MV-4-11 (cell line): ENCODE results near the gene NAT9.
A peak's percentile ranks its signal among the peaks of the same experiment; 100 is the strongest.

Source experiments
- DNase-seq: peaks from one replicate; lab custom pipeline; 2025; lab: John Stamatoyannopoulos, UW

NAT9 gene

DNA sequence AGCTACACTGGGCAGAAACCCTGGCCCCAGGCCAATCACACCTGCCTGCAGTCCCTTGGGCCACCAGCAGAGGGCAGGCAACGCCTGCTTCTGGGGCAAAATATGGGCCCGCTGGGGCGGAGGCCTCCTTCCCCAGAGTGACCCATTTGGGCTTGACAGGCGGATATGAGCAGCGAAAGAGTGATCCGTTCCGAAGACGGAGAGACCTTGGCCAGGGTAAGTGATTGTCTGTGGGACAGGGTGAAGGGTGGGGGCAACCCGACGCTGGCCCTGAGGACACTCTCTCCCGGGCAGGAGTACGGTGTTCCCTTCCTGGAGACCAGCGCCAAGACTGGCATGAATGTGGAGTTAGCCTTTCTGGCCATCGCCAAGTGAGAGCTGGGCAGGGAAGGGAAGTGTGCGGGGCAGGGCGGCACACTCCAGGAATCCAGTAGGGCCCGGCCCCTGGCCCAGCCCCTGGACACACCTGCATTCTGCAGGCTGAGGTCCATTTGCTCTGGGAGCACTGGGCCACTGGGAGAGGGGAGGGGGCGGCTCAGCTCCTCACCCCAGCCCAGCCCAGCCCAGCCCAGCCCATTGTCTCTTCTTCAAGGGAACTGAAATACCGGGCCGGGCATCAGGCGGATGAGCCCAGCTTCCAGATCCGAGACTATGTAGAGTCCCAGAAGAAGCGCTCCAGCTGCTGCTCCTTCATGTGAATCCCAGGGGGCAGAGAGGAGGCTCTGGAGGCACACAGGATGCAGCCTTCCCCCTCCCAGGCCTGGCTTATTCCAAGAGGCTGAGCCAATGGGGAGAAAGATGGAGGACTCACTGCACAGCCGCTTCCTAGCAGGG is 31.2 kb downstream of the NAT9 start:
- peak; percentile 62 for DNase-seq

DNA sequence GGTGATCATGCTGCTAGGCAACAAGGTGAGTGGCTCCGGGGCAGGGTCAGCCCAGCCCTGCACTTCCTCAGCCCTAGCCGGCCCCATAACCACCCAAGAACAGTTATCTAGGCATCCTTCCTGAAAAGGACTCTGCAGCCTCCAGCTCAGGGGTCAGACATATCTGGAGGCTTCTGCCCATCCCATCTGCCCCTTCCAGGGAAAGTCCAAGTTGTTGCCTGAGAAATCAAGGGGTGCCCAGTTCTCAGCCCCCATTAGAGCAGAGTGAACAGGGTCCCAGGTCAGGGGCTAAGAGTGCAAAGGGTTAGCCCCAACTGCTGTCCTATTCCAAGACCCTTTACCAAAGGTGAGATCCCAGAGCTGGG is 31.8 kb downstream of the NAT9 start:
- no peak for DNase-seq

DNA sequence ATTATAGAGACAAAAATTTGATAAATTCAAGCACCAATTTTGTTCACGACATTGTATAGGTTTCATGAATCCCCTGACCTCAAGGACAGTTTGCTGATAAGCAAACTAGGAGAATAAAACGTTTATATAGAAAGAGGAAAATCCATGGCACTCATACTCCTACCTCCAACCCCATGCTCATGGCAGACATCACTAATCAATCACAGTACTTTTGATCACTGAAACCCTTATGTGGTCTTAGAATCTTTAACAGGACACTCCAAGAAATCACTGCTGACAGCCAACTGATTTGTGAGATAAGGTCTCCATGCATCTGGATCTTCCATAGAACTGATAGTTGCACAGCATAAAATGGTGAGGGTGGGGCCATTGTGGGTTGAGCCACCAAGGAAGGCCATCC is 32.4 kb downstream of the NAT9 start:
- no peak for DNase-seq

DNA sequence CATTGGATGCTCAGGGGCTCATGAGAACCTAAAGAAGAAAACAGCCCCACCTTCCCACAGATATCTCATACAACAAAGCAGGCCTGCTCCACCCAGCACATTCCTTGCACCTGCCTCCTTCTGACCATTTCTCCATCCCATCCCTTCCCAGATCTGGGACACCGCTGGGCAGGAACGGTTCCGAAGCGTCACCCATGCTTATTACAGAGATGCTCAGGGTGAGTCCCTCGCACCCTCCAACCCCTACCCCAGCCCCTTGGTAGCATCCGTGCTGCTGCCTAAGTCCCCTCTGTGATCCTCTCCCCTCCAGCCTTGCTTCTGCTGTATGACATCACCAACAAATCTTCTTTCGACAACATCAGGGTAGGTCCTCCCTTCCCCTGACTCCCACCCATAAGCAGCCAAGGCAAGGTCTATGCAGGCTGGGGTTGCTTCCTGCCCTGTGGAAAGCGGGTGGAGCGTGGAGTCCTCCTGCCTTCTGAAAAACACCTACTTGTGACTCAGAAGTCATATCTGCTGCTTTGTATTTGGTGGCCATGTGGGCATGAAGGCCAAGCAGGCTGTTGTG is 33.1 kb downstream of the NAT9 start:
- DNase-seq, result no peak

DNA sequence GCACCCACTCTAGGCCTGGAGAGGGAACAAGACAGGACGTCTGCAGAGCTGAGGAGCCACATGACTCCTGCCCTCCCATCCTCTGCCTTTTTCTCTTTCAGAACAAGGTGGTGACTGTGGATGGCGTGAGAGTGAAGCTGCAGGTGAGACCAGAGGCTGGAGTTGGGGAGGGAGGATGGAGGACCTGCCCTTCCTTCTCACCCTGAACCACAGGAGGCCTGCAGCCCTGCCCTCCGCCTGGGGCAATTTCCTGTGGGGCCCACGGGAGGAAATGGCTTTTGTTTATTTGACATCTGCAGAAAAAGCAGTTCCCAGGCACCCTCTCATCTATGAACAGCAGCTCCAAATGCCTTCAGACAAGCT is 34.0 kb downstream of the NAT9 start:
- DNase-seq, result peak; percentile 81

DNA sequence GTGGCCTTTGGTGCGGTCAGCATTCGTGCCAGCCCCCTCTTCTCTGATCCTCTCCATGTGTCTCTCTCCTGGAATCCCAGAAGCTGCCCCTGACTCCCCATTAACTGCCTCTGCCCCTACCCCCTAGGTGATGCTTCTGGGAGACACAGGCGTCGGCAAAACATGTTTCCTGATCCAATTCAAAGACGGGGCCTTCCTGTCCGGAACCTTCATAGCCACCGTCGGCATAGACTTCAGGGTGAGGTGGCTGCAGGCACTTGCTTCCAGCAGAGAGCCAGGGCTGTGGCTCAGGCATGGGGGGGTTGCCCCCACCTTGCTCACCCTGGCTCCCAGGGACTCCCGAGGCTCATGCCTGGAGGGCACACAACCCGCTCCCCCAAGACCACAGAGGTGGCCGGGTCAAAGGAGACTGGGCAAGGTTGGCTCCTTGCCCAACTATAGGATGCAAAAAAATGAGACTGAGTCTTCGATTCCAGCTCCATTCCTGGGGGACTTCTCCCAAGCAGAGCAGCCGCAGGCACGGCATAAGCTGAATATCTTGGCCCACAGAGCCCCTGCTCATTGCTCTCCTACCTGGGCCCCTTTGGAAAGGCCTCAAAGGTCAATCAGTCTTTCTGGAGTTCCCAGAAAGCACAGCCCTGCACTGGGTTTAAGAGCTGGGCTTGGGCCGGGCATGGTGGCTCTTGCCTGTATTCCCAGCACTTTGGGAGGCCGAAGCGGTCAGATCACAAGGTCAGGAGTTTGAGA is 35.3 kb downstream of the NAT9 start:
- DNase-seq, result no peak

DNA sequence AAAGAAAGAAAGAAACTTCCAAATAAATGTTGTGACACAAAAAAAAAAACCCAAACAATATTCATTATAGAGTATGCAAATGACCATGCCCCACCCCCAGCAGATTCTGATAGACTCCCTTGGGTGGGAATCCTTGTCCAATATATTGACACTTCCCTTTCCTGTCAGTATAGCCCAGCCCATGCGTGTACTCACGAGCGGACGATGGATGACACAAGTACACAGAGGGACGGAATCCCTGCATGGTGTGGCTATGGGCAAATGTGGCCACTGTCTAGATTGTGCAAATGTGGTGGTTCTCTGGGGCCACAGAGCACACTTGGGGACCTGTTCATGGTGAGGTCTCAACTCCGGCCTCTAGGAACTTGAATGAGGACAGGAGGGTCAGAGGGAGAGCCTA is 36.0 kb downstream of the NAT9 start:
- no peak for DNase-seq

DNA sequence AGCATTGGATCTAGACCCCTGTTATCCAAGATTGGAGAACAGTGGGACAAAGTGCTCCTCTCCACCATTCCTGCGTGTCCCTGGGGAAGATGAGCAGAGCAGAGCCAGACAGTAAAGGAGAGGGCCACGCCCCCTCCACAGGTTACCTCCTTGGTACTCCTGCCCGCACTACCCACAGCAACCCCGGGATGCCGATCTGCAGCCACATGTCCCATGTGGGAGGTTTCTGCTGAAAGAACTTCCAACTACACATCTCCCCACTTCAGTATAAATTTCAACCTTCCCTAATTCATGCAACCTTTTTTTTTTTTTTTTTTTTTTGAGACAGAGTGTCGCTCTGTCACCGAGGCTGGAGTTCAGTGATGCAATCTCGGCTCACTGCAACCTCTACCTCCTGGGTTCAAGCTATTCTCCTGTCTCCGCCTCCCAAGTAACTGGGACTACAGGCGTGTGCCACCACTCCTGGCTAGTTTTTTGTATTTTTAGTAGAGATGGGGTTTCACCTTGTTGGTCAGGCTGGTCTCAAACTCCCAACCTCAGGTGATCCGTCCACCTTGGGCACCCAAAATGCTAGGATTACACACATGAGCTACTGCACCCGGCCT is 36.8 kb downstream of the NAT9 start:
- DNase-seq, result no peak

DNA sequence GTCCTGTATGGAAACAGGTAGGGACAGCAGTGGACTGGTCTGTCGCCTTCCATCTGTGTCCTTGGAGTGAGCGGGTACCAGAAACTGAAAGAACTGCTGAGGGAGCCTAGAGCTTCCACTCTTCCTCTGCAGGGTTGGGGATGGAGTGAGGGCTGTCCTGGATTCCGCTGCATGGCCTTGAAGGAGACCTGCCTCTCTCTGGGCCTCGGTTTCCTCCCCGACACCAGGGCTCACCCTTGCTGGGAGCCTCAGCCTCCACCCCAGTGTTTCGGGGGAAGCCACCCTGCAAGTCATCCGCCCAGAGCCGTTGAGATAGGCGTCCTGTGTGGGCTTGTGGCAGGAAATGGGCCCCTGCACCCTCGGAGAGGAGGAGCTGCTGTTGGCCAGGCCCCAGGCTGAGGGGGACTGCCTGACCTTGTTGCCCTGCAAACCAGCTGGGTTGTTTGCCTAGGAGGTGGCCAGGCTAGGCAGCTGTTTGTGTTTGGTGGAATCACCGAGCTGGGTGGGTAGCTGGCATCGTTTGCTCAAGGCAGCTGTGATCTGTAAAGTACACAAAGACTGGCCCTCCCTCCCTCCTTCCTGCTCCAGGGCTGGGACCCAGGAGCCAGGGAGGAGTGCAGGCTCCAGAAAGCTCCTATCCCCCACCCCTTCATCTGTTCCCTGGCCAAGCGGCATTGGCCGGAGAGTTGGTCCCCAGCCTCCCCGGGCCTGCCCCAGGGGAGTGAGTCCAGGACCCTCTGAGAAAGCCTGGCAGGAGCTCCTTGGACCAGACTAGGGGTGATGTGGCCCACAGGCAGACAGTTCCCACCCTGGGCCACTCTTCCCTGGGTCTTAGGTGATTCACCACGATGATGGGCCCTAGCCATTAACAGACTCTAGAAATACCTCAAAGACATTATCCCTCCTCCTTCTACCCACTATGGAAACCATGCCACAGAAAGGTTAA is 37.8 kb downstream of the NAT9 start:
- peak; percentile 87 for DNase-seq

DNA sequence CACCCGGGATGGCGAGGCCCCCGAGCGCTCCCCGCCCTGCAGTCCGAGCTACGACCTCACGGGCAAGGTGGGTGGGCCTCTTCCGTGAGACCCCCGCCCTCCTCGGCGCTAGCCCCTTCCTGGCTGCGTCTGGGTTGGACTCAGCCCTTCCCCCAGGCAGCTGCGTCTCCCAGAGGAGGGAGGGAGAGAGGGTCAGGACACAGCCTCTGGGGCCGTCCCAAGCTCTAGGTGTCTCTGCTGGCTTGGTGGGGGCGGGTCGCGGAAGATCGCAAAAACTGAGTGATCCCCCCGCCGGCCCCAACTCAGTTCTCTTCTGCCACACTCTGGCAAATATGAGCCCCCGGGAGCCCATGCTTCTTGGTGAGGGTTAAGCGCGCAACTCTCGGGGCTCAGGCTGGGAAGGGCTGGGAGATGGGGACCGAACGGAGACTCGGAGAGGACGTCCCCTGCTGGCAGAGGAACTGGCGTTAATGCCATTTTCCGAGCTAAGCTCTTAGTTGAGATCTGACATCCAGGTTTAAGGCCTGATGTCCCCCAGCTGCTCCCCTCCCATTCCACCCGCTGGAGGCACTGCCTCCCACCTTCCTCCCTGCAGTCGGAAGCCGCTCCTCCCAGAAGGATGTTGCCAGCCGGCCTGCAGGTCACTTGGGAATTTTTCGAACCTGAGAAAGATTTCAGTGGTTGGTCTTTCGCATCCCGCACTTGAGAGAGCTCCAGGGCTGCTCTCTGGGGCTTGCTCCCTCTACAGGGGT is 38.7 kb downstream of the NAT9 start:
- DNase-seq, result peak; percentile 65

DNA sequence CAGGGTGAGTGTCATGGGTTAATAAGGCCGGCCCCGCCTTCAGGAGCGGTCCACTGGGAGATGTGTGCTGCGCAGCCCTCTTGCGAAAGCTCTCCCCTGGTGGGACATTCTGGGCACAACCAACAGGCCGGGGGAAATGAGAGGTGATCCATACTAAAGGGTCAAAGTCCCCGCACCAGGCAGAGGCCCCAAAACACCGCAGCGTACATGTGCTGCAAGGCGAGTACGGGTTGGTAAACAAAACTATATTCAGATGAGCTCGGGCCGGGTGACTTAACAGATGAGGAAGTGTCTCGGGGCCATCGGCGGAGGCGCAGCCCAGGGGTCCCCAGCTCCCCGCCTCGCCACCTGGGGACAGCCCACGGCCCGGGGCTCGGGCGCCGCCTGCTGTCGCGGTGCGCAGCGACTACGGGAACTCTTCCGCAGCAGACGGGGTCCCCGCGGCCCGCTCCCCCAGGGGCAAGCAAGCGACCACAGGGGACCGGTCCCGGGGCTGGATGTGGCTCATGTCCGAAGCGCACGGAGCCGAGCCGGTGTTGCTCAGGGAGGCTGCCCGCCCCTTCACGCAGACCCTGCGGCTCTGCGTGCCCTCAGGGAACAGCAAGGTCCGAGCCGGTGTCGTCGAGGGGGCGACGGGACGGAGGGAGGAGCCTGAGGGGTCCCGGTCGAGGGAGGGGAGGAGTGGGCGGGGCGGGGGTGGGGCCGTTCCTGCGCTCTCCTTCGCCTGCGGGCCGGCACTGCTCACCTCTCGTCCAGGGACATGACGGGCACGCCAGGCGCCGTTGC is 39.4 kb downstream of the NAT9 start, which contains the start of gene RAB37:
RAB37 (plus strand) TSS at position 744 of the 786 bp plus-strand sequence; CDS start at position 761, 17 bp downstream.
- peak; percentile 96 for DNase-seq

DNA sequence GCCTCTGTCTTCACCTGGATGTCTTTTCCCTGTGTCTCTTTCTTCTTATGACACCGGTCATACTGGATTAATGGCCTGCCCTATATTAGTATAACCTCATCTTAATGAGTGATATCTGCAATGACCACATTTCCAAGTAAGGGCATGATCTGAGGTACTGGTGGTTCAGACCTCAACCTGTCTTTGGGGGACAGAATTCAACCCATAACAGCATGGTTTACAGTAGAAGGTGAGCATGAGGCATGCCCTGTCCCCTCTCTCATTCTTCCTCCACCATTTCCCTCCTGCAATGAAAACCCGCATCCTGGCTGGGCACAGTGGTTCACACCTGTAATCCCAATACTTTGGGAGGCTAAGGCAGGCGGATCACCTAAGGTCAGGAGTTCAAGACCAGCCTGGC is 41.9 kb downstream of the NAT9 start:
- no peak for DNase-seq

DNA sequence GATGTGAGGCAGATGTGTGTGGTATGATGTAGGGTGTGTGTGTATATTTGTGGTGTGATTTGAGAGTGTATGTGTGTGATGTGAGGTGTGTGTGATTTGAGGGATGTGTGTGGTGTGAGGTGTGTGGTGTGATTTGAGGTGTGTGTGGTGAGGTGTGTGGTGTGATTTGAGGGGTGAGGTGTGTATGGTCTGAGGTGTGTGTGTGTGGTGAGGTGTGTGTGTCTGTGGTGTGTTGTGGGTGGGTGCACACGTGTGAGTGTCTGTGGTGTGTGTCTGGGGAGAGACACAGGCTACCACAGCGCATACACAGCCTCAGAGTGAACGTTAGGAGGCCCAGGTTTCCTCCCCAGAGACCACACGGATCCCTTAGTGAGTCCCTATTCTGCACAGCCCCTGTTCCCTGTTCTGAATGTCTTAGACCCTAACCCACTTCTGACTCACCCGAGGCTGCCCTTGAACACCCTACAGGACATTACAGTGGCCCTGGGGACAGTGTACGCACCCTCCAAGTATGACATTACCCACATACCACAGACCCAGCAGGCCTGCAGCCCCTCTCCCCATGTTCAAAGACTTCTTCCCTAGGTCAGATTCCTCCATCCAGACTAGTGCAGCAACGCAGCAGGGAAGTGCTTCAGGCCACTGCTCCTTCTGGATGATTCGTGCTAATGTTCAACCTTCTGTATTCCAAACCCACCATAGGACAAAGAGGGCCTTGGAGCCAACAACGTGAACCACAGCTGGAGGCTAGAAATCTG is 42.6 kb downstream of the NAT9 start:
- DNase-seq, result no peak

DNA sequence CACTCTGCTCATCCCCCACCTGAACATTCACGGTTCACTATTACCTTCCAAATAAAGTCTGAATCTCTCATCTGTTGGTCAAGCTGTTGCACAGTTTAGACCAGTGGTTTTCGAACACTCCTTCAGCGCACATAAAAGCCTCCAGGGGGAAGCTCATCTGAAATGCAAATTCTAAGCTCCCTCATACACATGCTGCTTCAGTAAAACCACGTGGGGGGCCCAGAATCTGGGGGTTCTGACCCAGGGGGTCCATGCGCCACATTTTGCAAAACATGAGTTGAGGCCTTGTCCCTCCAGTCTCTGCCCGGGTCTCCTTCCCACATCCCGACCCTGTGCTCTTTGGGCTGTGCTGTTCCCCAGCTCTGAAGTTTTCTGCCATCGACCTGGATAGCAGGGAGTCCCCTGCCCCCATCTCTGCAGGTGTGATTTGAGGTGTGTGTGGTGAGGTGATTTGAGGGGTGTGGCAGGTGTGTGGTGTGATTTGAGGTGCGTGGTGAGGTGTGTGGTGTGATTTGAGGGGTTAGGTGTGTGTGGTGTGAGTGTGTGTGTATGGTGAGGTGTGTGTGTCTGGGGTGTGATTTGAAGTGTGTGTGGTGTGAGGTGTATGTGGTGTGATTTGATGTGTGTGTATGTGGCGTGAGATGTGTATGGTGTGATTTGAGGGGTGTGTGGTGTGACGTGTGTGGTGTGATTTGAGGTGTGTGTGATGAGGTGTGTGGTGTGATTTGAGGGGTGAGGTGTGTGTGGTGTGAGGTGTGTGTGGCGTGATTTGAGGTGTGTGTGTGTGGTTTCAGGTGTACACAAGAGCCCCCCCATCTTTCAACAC is 43.9 kb downstream of the NAT9 start:
- DNase-seq, result no peak

DNA sequence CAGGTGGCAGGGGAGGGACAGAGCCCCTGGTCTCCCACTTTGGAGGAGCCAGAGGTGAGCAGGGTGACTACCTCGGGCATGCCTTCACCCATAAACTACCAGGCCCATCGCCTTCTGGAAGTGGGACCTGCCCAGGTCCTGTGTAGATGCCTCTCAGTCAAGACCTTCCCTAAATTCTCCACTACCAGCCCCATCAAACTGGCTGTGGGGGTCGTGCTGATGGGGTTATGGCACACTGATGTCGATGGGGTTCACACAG is 44.9 kb downstream of the NAT9 start:
- DNase-seq, result no peak

DNA sequence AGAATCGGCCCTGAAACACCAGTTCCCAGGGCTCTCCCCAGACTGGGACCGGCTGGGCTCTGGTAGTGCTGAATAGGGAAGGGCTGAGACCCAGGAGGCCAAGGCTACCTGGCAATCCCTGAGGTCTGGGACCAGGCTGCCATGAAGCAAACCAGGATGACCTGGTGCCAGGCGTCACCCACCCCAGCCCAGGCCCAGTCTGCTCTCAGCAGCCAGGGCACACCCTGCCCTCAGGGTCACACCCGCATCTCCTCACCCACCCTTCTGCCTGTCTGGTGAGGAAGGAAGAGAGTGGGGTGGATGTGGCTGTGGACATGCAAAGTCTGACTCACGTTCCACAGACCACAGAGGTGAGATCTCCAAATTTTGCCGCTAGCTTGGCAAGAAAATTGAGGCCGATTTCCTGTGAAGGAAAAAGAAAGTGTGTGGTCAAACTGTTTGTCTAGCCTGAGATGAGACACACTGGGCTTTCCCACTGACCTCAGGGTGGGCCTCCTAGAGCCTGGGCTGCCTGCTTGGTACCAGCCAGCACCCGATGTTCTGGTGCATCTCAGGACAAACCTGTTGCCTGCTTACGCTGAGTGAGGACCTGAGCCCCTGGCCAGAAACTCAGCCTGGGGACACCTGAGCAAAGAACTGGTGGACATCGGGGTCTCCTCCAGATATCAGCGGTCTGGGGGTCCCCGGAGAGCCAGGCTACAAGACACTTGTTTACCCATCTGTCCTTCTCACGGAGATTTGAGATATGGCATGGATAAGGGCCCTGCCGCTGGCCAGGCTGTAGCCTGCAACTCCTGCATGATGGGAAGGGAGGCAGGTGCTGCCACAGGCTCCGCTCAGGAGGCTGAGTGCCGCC is 45.4 kb downstream of the NAT9 start:
- DNase-seq, result peak; percentile 37

DNA sequence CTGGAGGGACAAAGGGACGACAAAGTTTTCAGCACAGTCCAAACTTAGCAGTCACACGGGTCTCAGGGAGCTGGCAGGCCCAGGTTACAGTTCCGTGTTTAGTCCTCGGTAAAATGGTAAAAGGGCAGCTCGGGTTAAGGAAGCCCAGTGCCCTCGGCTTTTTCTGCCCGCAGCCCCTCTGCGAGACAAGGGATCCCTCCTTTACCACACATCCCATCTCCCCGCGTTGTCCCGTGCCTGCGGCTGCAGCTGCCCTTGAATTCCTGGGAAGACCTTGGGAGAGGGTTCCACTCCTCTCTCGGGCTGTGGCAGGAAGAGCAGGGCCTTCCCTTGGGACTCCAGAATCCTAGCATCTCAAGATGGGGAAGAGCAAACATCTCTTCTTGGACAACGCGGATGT is 46.3 kb downstream of the NAT9 start:
- DNase-seq, result no peak

DNA sequence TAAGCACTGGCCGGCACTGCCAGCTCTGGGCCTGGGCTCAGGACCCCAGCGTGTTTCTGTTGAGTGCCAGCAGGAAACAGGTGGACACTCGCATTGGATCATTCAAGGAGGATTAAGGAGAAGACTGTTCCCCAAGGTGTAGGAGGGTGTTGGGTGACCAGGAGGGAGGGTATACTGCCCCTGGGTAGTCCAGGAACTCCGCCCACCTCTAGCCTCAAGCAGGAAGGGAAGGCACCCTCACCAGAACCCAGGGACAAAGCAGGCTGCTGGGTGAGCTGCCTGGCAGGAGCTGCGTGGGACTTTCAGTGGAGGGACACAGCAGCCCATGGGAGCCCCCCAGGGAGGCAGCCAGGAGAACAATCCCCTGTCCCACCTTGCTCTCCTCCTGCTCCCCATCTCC is 46.8 kb downstream of the NAT9 start:
- no peak for DNase-seq
